HCT116 (cell line): ENCODE measurements around the gene PHGDH. TPM values are rescaled to one million over a fixed set of nuclear protein-coding genes. Genes with fewer than 3 reads are reported as not detected.

Experiments used
- ATAC-seq: fragments of 200-7000 bp; cut with Tn5 transposase; 2 replicates; pipeline ENCODE4 v1.9.1; 2020; ENCODE audit warnings: mild to moderate bottlenecking, moderate library complexity
- BruUV-seq: library from RNA; stranded (reverse); fragments of 400-500 nt; replicated peaks from 2 replicates; lab custom pipeline; 2021; lab: Mats Ljungman, UMichigan
- CTCF ChIA-PET: fragments of 300-600 bp; sonication (Branson Sonifier 250); formaldehyde crosslinking; loops from one replicate; lab custom pipeline; 2021; ENCODE audit warnings: antibody characterized with exemption; lab: Charles Lee
- POLR2A ChIA-PET: fragments of 300-600, 350-600 bp; sonication (Branson Sonifier 250); formaldehyde crosslinking; loops from one replicate; lab custom pipeline; 2021; ENCODE audit warnings: antibody characterized with exemption; lab: Charles Lee
- RAD21 ChIA-PET, 2 experiments: fragments of 300-600 bp; sonication (Branson Sonifier 250); formaldehyde crosslinking; loops; one replicate each; lab custom pipeline; 2023; ENCODE audit warnings: low total read pairs in 2 of 2; ENCODE audit not compliant: uncharacterized antibody in 2 of 2, unreplicated experiment in 2 of 2, low non-redundant PET in 1 of 2; lab: Charles Lee
- DNase-seq: peaks from one replicate; pipeline ENCODE4 v3.0.0-alpha.2; 2010; ENCODE audit warnings: low read depth, low spot score
- H2AFZ ChIP-seq: fragments of 200-600 bp; shearing (Covaris generic), sonication (generic); 2 replicates; pipeline ENCODE4 v1.6.1; 2017; ENCODE audit warnings: low read depth, mixed run types, mixed read lengths, antibody characterized with exemption, low read length; ENCODE audit not compliant: poor library complexity, severe bottlenecking
- H3K27ac ChIP-seq: 2 replicates; pipeline ENCODE4 v1.5.1; 2012; ENCODE audit warnings: low read depth, low read length
- H3K27me3 ChIP-seq: fragments of 200-600 bp; sonication (generic); 2 replicates; pipeline ENCODE4 v1.6.1; 2016; ENCODE audit warnings: mixed run types, low read length, mixed read lengths; ENCODE audit not compliant: insufficient read depth
- H3K36me3 ChIP-seq, 2 experiments: fragments of 200-500 bp in 1 of 2; fragments of 200-600 bp in 1 of 2; sonication (Bioruptor generic) in 1 of 2; sonication (generic) in 1 of 2; 2 replicates each; pipeline versions ENCODE4 v1.5.1 to v1.6.1; 2014 to 2016; ENCODE audit warnings: low read length in 2 of 2, inconsistent platforms in 1 of 2, mixed read lengths in 1 of 2, mixed run types in 1 of 2; ENCODE audit not compliant: insufficient read depth in 2 of 2, control insufficient read depth in 1 of 2
- H3K4me1 ChIP-seq, 2 experiments: fragments of 200-600 bp in 1 of 2; sonication (generic) in 1 of 2; 2 replicates each; pipeline versions ENCODE4 v1.5.1 to v1.6.1; 2012 to 2017; ENCODE audit warnings: low read length in 2 of 2, inconsistent platforms in 1 of 2, mild to moderate bottlenecking in 1 of 2, mixed read lengths in 1 of 2, mixed run types in 1 of 2, moderate library complexity in 1 of 2; ENCODE audit not compliant: insufficient read depth in 2 of 2, control insufficient read depth in 1 of 2
- H3K4me2 ChIP-seq: fragments of 200-600 bp; sonication (generic); 2 replicates; pipeline ENCODE4 v1.6.1; 2017; ENCODE audit warnings: mixed run types, low read length, mixed read lengths
- H3K4me3 ChIP-seq, 2 experiments: fragments of 200-600 bp in 1 of 2; sonication (generic) in 1 of 2; replicated peaks in 1 of 2; 2 replicates each; pipeline ENCODE4 v1.5.1; 2011 to 2016; ENCODE audit warnings: low read length in 2 of 2, control low read depth in 1 of 2, low read depth in 1 of 2, mild to moderate bottlenecking in 1 of 2, mixed read lengths in 1 of 2, mixed run types in 1 of 2
- H3K79me2 ChIP-seq: fragments of 200-600 bp; sonication (generic); 2 replicates; pipeline ENCODE4 v1.6.1; 2017; ENCODE audit warnings: mild to moderate bottlenecking, mixed run types, low read length, moderate library complexity, mixed read lengths; ENCODE audit not compliant: insufficient read depth
- H3K9ac ChIP-seq: fragments of 200-600 bp; sonication (generic); 2 replicates; pipeline ENCODE4 v1.6.1; 2016; ENCODE audit warnings: low read length, mixed read lengths
- H3K9me2 ChIP-seq: fragments of 200-600 bp; sonication (generic), shearing (Covaris generic); 2 replicates; pipeline ENCODE4 v1.6.1; 2017; ENCODE audit warnings: mixed run types, mild to moderate bottlenecking, moderate library complexity; ENCODE audit not compliant: insufficient read depth
- H3K9me3 ChIP-seq, 2 experiments: fragments of 200-500 bp in 1 of 2; fragments of 200-600 bp in 1 of 2; sonication (Bioruptor generic) in 1 of 2; sonication (generic) in 1 of 2; 2 replicates each; pipeline ENCODE4 v1.6.1; 2014 to 2017; ENCODE audit warnings: low read length in 2 of 2, mixed read lengths in 2 of 2, inconsistent platforms in 1 of 2, low read depth in 1 of 2, mild to moderate bottlenecking in 1 of 2, mixed run types in 1 of 2, moderate library complexity in 1 of 2; ENCODE audit not compliant: control insufficient read depth in 1 of 2, insufficient read depth in 1 of 2
- H4K20me1 ChIP-seq: fragments of 200-600 bp; sonication (generic), shearing (Covaris generic); 2 replicates; pipeline ENCODE4 v1.6.1; 2017; ENCODE audit warnings: mixed run types, mild to moderate bottlenecking, moderate library complexity; ENCODE audit not compliant: insufficient read depth
- CEBPB ChIP-seq: IDR thresholded peaks from 2 replicates; pipeline ENCODE4 v1.6.1; 2012; ENCODE audit warnings: low read depth
- ELF1 ChIP-seq: IDR thresholded peaks from 2 replicates; pipeline ENCODE4 v1.6.1; 2012; ENCODE audit warnings: low read depth, borderline replicate concordance
- EZH2 ChIP-seq: fragments of 200-600 bp; sonication (generic); IDR thresholded peaks from 2 replicates; pipeline ENCODE4 v1.6.1; 2017; ENCODE audit warnings: antibody characterized with exemption, mixed run types
- FOSL1 ChIP-seq: IDR thresholded peaks from 2 replicates; pipeline ENCODE4 v1.6.1; 2012; ENCODE audit warnings: low read depth
- JUND ChIP-seq: IDR thresholded peaks from 2 replicates; pipeline ENCODE4 v1.6.1; 2012
- POLR2A ChIP-seq: IDR thresholded peaks from 2 replicates; pipeline ENCODE4 v1.7.0; 2011; ENCODE audit warnings: borderline replicate concordance; ENCODE audit not compliant: insufficient read depth, insufficient read length; ENCODE audit errors: extremely low read depth
- POLR2AphosphoS5 ChIP-seq: IDR thresholded peaks from 2 replicates; pipeline ENCODE4 v1.6.1; 2011; ENCODE audit warnings: mild to moderate bottlenecking, low read depth, low read length, moderate library complexity
- RAD21 ChIP-seq: IDR thresholded peaks from 2 replicates; pipeline ENCODE4 v1.6.1; 2012; ENCODE audit warnings: low read depth, mild to moderate bottlenecking
- SIN3A ChIP-seq: IDR thresholded peaks from 2 replicates; pipeline ENCODE4 v1.6.1; 2012; ENCODE audit warnings: low read depth
- SP1 ChIP-seq: IDR thresholded peaks from 2 replicates; pipeline ENCODE4 v1.6.1; 2012; ENCODE audit warnings: low read depth
- SRF ChIP-seq: IDR thresholded peaks from 2 replicates; pipeline ENCODE4 v1.6.1; 2012; ENCODE audit warnings: low read depth
- YY1 ChIP-seq: IDR thresholded peaks from 2 replicates; pipeline ENCODE4 v1.6.1; 2011; ENCODE audit warnings: low read length, low read depth, moderate library complexity, mild to moderate bottlenecking; ENCODE audit not compliant: insufficient replicate concordance; ENCODE audit errors: extremely low read depth
- ZFX ChIP-seq: fragments of 450-650 bp; IDR thresholded peaks from 2 replicates; pipeline ENCODE4 v1.6.1; 2017
- ZNF274 ChIP-seq: fragments of 200-500 bp; sonication (Bioruptor generic); IDR thresholded peaks from 2 replicates; pipeline ENCODE4 v1.6.1; 2014; ENCODE audit warnings: mild to moderate bottlenecking, low read depth, low read length, inconsistent platforms
- intact Hi-C: fragments of 100-400 bp; cut with micrococcal nuclease; formaldehyde crosslinking; loops from 2 replicates; pipeline ENCODE4 v1.10.0; 2022
- total RNA-seq: library from RNA; stranded (reverse); gene quantifications from one replicate; pipeline ENCODE4 v1.2.1, GENCODE V29; 2021; ENCODE audit not compliant: unreplicated experiment
- TF ChIP-seq, protein P1 (sequence below): IDR thresholded peaks from 2 replicates; pipeline ENCODE4 v1.6.1; 2012; ENCODE audit warnings: low read depth
- TF ChIP-seq, protein P2 (sequence below): IDR thresholded peaks from 2 replicates; pipeline ENCODE4 v1.6.1; 2012
- TF ChIP-seq, protein P3 (sequence below): IDR thresholded peaks from 2 replicates; pipeline ENCODE4 v1.6.1; 2011; ENCODE audit warnings: mild to moderate bottlenecking, low read length, moderate library complexity; ENCODE audit not compliant: insufficient replicate concordance; ENCODE audit errors: extremely low read depth

The PHGDH gene
- total RNA-seq, 1 experiment from 2014 or later = 187 TPM

DNA sequence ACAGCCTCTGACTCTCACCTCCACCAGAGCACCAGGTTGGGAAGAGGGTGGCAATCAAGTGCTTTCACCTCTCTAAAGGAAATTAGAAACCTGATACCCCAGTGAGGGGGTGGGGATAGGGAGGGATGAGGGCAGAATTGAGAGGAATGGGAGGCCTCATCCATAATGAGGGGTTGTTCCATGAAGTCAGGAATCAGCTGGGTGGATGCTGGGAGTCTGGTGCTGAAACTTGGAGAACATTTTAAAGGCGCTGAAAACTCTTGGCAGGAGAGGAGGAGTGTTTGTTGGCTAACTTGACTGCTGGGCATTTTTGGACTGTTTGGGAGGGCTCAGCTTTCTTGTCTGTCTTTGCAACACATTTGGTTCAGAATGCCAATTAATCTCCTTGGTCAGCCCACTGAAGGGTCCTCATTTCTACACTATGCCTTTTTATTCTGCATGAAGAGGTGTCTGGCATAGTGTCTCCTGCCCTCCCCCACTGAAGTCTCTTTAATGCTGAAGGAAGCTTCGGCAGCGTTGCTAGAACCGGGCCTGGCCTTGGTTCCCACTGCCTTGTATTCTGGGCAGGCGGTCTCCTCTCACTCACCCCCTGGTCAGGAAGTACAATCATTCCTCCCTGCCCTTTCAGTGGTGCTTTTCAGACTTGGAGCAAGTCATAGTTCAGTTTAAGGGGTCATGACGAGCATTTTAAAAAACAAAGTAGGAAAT lies 2.2 kb downstream of the PHGDH start (continued):
- TF ChIP-seq, protein P1, sequence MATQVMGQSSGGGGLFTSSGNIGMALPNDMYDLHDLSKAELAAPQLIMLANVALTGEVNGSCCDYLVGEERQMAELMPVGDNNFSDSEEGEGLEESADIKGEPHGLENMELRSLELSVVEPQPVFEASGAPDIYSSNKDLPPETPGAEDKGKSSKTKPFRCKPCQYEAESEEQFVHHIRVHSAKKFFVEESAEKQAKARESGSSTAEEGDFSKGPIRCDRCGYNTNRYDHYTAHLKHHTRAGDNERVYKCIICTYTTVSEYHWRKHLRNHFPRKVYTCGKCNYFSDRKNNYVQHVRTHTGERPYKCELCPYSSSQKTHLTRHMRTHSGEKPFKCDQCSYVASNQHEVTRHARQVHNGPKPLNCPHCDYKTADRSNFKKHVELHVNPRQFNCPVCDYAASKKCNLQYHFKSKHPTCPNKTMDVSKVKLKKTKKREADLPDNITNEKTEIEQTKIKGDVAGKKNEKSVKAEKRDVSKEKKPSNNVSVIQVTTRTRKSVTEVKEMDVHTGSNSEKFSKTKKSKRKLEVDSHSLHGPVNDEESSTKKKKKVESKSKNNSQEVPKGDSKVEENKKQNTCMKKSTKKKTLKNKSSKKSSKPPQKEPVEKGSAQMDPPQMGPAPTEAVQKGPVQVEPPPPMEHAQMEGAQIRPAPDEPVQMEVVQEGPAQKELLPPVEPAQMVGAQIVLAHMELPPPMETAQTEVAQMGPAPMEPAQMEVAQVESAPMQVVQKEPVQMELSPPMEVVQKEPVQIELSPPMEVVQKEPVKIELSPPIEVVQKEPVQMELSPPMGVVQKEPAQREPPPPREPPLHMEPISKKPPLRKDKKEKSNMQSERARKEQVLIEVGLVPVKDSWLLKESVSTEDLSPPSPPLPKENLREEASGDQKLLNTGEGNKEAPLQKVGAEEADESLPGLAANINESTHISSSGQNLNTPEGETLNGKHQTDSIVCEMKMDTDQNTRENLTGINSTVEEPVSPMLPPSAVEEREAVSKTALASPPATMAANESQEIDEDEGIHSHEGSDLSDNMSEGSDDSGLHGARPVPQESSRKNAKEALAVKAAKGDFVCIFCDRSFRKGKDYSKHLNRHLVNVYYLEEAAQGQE = no peak
- TF ChIP-seq POLR2A (no peak), ZFX (no peak), SP1 (no peak), CEBPB (no peak), SIN3A (no peak), YY1 (no peak), EZH2 (no peak), RAD21 (no peak)
- TF ChIP-seq, protein P2, sequence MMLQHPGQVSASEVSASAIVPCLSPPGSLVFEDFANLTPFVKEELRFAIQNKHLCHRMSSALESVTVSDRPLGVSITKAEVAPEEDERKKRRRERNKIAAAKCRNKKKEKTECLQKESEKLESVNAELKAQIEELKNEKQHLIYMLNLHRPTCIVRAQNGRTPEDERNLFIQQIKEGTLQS = no peak

DNA sequence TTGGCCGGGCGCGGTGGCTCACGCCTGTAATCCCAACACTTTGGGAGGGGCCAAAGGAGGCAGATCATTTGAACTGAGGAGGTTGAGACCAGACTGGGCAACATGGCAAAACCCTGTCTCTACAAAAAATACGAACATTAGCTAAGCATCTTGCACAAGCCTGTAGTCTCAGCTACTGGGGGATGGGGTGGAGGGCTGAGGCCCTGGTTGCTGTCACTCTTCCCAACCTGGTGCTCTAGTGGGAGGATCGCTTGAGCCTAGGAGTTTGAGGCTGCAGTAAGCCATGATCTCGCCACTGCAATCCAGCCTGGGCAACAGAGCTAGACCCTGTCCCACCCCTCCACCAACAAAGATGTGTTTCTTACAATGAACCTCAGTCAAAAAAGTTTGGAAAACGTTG lies 2.8 kb downstream of the PHGDH start:
- no peak overlapping the region for H3K4me2 ChIP-seq
- no peak for TF ChIP-seq SRF
- no peak for TF ChIP-seq ZFX
- TF ChIP-seq, protein P2 = no peak
- no peak for TF ChIP-seq POLR2A
- TF ChIP-seq POLR2AphosphoS5 = no peak
- TF ChIP-seq ELF1 = no peak
- no peak for TF ChIP-seq SP1
- TF ChIP-seq FOSL1 = no peak
- no peak for TF ChIP-seq EZH2
- TF ChIP-seq JUND = no peak
- TF ChIP-seq, protein P3, sequence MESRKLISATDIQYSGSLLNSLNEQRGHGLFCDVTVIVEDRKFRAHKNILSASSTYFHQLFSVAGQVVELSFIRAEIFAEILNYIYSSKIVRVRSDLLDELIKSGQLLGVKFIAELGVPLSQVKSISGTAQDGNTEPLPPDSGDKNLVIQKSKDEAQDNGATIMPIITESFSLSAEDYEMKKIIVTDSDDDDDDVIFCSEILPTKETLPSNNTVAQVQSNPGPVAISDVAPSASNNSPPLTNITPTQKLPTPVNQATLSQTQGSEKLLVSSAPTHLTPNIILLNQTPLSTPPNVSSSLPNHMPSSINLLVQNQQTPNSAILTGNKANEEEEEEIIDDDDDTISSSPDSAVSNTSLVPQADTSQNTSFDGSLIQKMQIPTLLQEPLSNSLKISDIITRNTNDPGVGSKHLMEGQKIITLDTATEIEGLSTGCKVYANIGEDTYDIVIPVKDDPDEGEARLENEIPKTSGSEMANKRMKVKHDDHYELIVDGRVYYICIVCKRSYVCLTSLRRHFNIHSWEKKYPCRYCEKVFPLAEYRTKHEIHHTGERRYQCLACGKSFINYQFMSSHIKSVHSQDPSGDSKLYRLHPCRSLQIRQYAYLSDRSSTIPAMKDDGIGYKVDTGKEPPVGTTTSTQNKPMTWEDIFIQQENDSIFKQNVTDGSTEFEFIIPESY = no peak
- no peak for TF ChIP-seq ZNF274
- TF ChIP-seq, all 23 proteins: peak for 0
- no peak overlapping the region for H3K4me3 ChIP-seq
- H3K9me3 ChIP-seq = no peaks in the 10 kb centered on the region
- H3K27me3 ChIP-seq = no peaks in the 10 kb centered on the region
- H3K4me1 ChIP-seq = peaks cover 16 to 18% of the 10 kb centered on the region in 2 experiments
- H2AFZ ChIP-seq = no peak overlapping the region
- peaks cover 22% of the 10 kb centered on the region for H3K79me2 ChIP-seq
- H3K9me2 ChIP-seq = no peaks in the 10 kb centered on the region
- no peak for DNase-seq
- H4K20me1 ChIP-seq = no peaks in the 10 kb centered on the region
- RAD21 ChIA-PET = no interaction called here
- CTCF ChIA-PET = no interaction called here
- no peak overlapping the region for H3K27ac ChIP-seq
- ATAC-seq = no peak
- intact Hi-C loops = no loop called here
- no TSS peak for BruUV-seq
- no peak overlapping the region for H3K9ac ChIP-seq
- no peaks in the 10 kb centered on the region for H3K36me3 ChIP-seq
- POLR2A ChIA-PET = no interaction called here
